Sigmoid colon (tissue), 7 donors: ENCODE data around the gene EDN3. TPM values are rescaled to one million over a fixed set of nuclear protein-coding genes. Genes with fewer than 3 reads are reported as not detected.
"Not testable (repeated sequence)": the region's sequence is repeated elsewhere in the genome, so short reads cannot be mapped to it uniquely, and the experiment has no call there.

Experiments
- DNase-seq: peaks from one replicate; pipeline ENCODE4 v3.0.0-alpha.2; 2019
- H3K27ac ChIP-seq, 4 donors: fragments of 200-600 bp; sonication (generic); one replicate each; pipeline ENCODE4 v1.5.1; 2016 to 2019; ENCODE audit warnings: mild to moderate bottlenecking in 1 of 4
- H3K27me3 ChIP-seq, 3 donors: fragments of 200-600 bp; sonication (generic); one replicate each; pipeline ENCODE4 v1.5.1; 2019; ENCODE audit warnings: mild to moderate bottlenecking in 1 of 3
- H3K36me3 ChIP-seq, 4 donors: fragments of 200-600 bp; sonication (generic); one replicate each; pipeline ENCODE4 v1.5.1; 2016 to 2019
- H3K4me1 ChIP-seq, 4 donors: fragments of 200-600 bp; sonication (generic); one replicate each; pipeline ENCODE4 v1.5.1; 2017 to 2019
- H3K4me3 ChIP-seq, 4 donors: fragments of 200-600 bp; sonication (generic); one replicate each; pipeline ENCODE4 v1.5.1; 2017 to 2019; ENCODE audit warnings: mild to moderate bottlenecking in 2 of 4, moderate library complexity in 1 of 4
- H3K9me3 ChIP-seq, 4 donors: fragments of 200-600 bp in 3 of 4; sonication (generic) in 3 of 4; one replicate each; pipeline versions ENCODE4 v1.5.1 to v1.6.1; 2013 to 2019
- CTCF ChIP-seq, 4 experiments: fragments of 450-650 bp in 3 of 4; fragments of 200-600 bp in 1 of 4; IDR thresholded peaks; one replicate each; pipeline ENCODE4 v1.5.1; 2016 to 2019; ENCODE audit warnings: antibody characterized with exemption in 4 of 4, mild to moderate bottlenecking in 3 of 4, moderate library complexity in 2 of 4
- EP300 ChIP-seq, 4 donors: sonication (generic); formaldehyde crosslinking; IDR thresholded peaks; one replicate each; pipeline ENCODE4 v1.6.1; 2017; ENCODE audit warnings: antibody characterized with exemption in 4 of 4
- POLR2A ChIP-seq, 2 donors: fragments of 450-650 bp; IDR thresholded peaks; one replicate each; pipeline ENCODE4 v1.6.1; 2016; ENCODE audit warnings: antibody characterized with exemption in 2 of 2, mild to moderate bottlenecking in 2 of 2, moderate library complexity in 2 of 2
- POLR2AphosphoS5 ChIP-seq, 4 donors: sonication (generic); formaldehyde crosslinking; IDR thresholded peaks; one replicate each; pipeline ENCODE4 v1.6.1; 2017; ENCODE audit warnings: antibody characterized with exemption in 4 of 4
- WGBS, 2 donors: extraction: QIAGEN DNeasy Blood & Tissue Kit; methylation state at CpG; one replicate each; pipeline ENCODE4 v1.1.7; 2013; 5-methylcytosine and 5-hydroxymethylcytosine counted together
- intact Hi-C: fragments of 100-400 bp; cut with DNase I; formaldehyde crosslinking; loops from one replicate; pipeline ENCODE4 v1.15.1; 2023
- polyA plus RNA-seq, 3 donors: library from polyadenylated mRNA; stranded (reverse); fragments of 200-250 nt; gene quantifications; one replicate each; pipeline ENCODE4 v1.2.3, GENCODE V29; 2013
- total RNA-seq, 4 donors: library from RNA; depleted of rRNA; stranded (reverse); fragments of >200 nt; gene quantifications; one replicate each; pipeline ENCODE4 v1.1.0, GENCODE V29; 2016
- donor health status: healthy with polysubstance abuse.
- donor health status: Bipolar disorder and iron deficiency.
- donor health status: healthy.

The EDN3 gene
- total and polyA plus RNA-seq, 7 donors = 0.27 to 28.8 (median 1.8) TPM

- no peaks in the 10 kb centered on the region for H3K36me3 ChIP-seq
- no peaks in the 10 kb centered on the region for H3K27me3 ChIP-seq
- DNase-seq = no peak
- H3K4me3 ChIP-seq = no peak overlapping the region
- TF ChIP-seq POLR2A (IDR thresholded peaks at IDR 0.05) = no peak
- no peak for TF ChIP-seq CTCF (IDR thresholded peaks at IDR 0.05)
- TF ChIP-seq EP300 (IDR thresholded peaks at IDR 0.05) = no peak
- no peak for TF ChIP-seq POLR2AphosphoS5 (IDR thresholded peaks at IDR 0.05)
- H3K4me1 ChIP-seq = no peaks in the 10 kb centered on the region
- WGBS, 2 donors = 64 to 80% methylated on average over 4 of the region's 4 CpGs
- no peak overlapping the region for H3K27ac ChIP-seq
- intact Hi-C loops = no loop called here
- H3K9me3 ChIP-seq = no peaks in the 10 kb centered on the region
These were observed 35.0 kb downstream of the EDN3 start for GRCh38 chr20:59335377-59335776.

GRCh38 chr20:59336540-59336939, 36.1 kb downstream of the EDN3 start:
- Histone ChIP-seq H3K36me3 (no peaks in the 10 kb centered on the region), H3K4me3 (no peak overlapping the region), H3K27ac (no peak overlapping the region), H3K4me1 (no peaks in the 10 kb centered on the region), H3K27me3 (no peaks in the 10 kb centered on the region), H3K9me3 (no peaks in the 10 kb centered on the region)
- no peak for DNase-seq
- WGBS, 2 donors = 71 to 87% methylated on average over 5 of the region's 5 CpGs
- intact Hi-C loops = no loop called here
- TF ChIP-seq CTCF (IDR thresholded peaks at IDR 0.05) (no peak), POLR2A (IDR thresholded peaks at IDR 0.05) (no peak), POLR2AphosphoS5 (IDR thresholded peaks at IDR 0.05) (no peak), EP300 (IDR thresholded peaks at IDR 0.05) (no peak)

- WGBS, 2 donors = 69 to 77% methylated on average over 5 of the region's 8 CpGs
- H3K9me3 ChIP-seq, H3K27ac ChIP-seq, H3K27me3 ChIP-seq, H3K4me1 ChIP-seq, H3K36me3 ChIP-seq, H3K4me3 ChIP-seq, DNase-seq, intact Hi-C loops: not testable (repeated sequence)
These were observed 38.0 kb downstream of the EDN3 start for GRCh38 chr20:59338444-59338843.

GRCh38 chr20:59340201-59340885, 39.9 kb downstream of the EDN3 start:
- Histone ChIP-seq H3K36me3 (no peaks in the 10 kb centered on the region), H3K9me3 (no peaks in the 10 kb centered on the region), H3K27ac (no peak overlapping the region), H3K4me1 (no peaks in the 10 kb centered on the region), H3K4me3 (no peak overlapping the region), H3K27me3 (no peaks in the 10 kb centered on the region)
- no peak for TF ChIP-seq POLR2AphosphoS5 (IDR thresholded peaks at IDR 0.05)
- no peak for TF ChIP-seq CTCF (IDR thresholded peaks at IDR 0.05)
- TF ChIP-seq EP300 (IDR thresholded peaks at IDR 0.05) = no peak
- no peak for TF ChIP-seq POLR2A (IDR thresholded peaks at IDR 0.05)
- WGBS, 2 donors = 83 to 88% methylated on average over 12 of the region's 12 CpGs
- no peak for DNase-seq
- intact Hi-C loops = no loop called here

GRCh38 chr20:59341285-59342022, 41.0 kb downstream of the EDN3 start:
- intact Hi-C loops, H3K36me3 ChIP-seq, H3K27me3 ChIP-seq, H3K9me3 ChIP-seq, H3K27ac ChIP-seq, DNase-seq, H3K4me3 ChIP-seq, H3K4me1 ChIP-seq: not testable (repeated sequence)
- WGBS, 2 donors = 80 to 83% methylated on average over 4 of the region's 4 CpGs
